ENCODE measurements around the gene RND1.
"Not testable (repeated sequence)": the region's sequence is repeated elsewhere in the genome, so short reads cannot be mapped to it uniquely, and the experiment has no call there.

The RND1 gene

GRCh38 chr12:48868451-48868850, 2.8 kb upstream of the RND1 start:
- Histone ChIP-seq H3K4me3 (ENCODE audit: low read depth, low read length) (no peak overlapping the region), H3K27me3 (ENCODE audit: control insufficient read depth, insufficient read depth, low read length) (no peaks in the 10 kb centered on the region), H3K36me3 (ENCODE audit: control insufficient read depth, insufficient read depth, low read length) (no peaks in the 10 kb centered on the region), H3K27ac (ENCODE audit: low read depth, low read length) (no peak overlapping the region), H3K9me3 (ENCODE audit: control insufficient read depth, insufficient read depth, low read length) (no peaks in the 10 kb centered on the region), H3K9ac (ENCODE audit: low read depth, low read length) (no peak overlapping the region), H3K4me1 (ENCODE audit: control insufficient read depth, insufficient read depth, low read length) (peaks cover 20% of the 10 kb centered on the region)

- Histone ChIP-seq H3K9ac (ENCODE audit: low read depth, low read length) (peak overlapping the region; percentile 4; the same call in 1 of the 2 replicates), H3K36me3 (ENCODE audit: control insufficient read depth, insufficient read depth, low read length) (peaks cover 17% of the 10 kb centered on the region), H3K4me1 (ENCODE audit: control insufficient read depth, insufficient read depth, low read length) (peaks cover 24% of the 10 kb centered on the region), H3K27me3 (ENCODE audit: control insufficient read depth, insufficient read depth, low read length) (no peaks in the 10 kb centered on the region), H3K27ac (ENCODE audit: low read depth, low read length) (peak overlapping the region; percentile 64), H3K9me3 (ENCODE audit: control insufficient read depth, insufficient read depth, low read length) (no peaks in the 10 kb centered on the region), H3K4me3 (ENCODE audit: low read depth, low read length) (peak overlapping the region; percentile 87)
Measured at GRCh38 chr12:48866052-48866711, 512 bp upstream of the RND1 start.

DNA sequence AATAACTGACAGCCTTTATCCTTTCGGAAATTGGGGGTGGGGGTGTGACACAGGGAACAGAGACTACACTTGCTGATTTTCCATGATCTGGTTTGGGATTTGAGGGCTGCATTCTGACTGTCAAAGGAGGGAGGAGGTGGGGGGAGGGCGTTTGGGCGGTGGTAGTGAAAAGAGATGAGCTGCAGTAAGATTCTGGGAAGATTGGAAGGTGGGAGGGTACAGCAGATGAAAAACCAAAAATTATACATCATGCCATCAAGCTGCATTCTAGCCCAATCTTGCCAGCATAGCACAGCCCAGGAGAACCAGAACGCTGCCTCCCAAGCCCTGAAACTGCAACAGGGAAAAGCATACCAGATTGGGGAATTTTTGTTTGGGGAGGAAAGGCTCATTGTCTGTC, 2.4 kb downstream of the RND1 start:
- Histone ChIP-seq H3K36me3 (ENCODE audit: control insufficient read depth, insufficient read depth, low read length) (peaks cover 38% of the 10 kb centered on the region), H3K27ac (ENCODE audit: low read depth, low read length) (no peak overlapping the region), H3K9ac (ENCODE audit: low read depth, low read length) (no peak overlapping the region), H3K9me3 (ENCODE audit: control insufficient read depth, insufficient read depth, low read length) (no peaks in the 10 kb centered on the region), H3K4me1 (ENCODE audit: control insufficient read depth, insufficient read depth, low read length) (peaks cover 24% of the 10 kb centered on the region), H3K4me3 (ENCODE audit: low read depth, low read length) (0 out of 2 replicates have a peak overlapping the region, but pooled peaks have one; percentile 87), H3K27me3 (ENCODE audit: control insufficient read depth, insufficient read depth, low read length) (no peaks in the 10 kb centered on the region)

- Histone ChIP-seq H3K9me3 (ENCODE audit: control insufficient read depth, insufficient read depth, low read length) (no peaks in the 10 kb centered on the region), H3K27me3 (ENCODE audit: control insufficient read depth, insufficient read depth, low read length) (no peaks in the 10 kb centered on the region), H3K4me1 (ENCODE audit: control insufficient read depth, insufficient read depth, low read length) (peaks cover 24% of the 10 kb centered on the region), H3K4me3 (ENCODE audit: low read depth, low read length) (0 out of 2 replicates have a peak overlapping the region, but pooled peaks have one; percentile 87), H3K27ac (ENCODE audit: low read depth, low read length) (no peak overlapping the region), H3K36me3 (ENCODE audit: control insufficient read depth, insufficient read depth, low read length) (peaks cover 43% of the 10 kb centered on the region), H3K9ac (ENCODE audit: low read depth, low read length) (no peak overlapping the region)
Measured at GRCh38 chr12:48862760-48863159, 2.9 kb downstream of the RND1 start.

- no peaks in the 10 kb centered on the region for H3K27me3 ChIP-seq (ENCODE audit: control insufficient read depth, insufficient read depth, low read length)
- no peak overlapping the region for H3K4me3 ChIP-seq (ENCODE audit: low read depth, low read length)
- H3K9me3 ChIP-seq (ENCODE audit: control insufficient read depth, insufficient read depth, low read length): no peaks in the 10 kb centered on the region
- H3K27ac ChIP-seq (ENCODE audit: low read depth, low read length): no peak overlapping the region
- no peak overlapping the region for H3K9ac ChIP-seq (ENCODE audit: low read depth, low read length)
- peaks cover 50% of the 10 kb centered on the region for H3K36me3 ChIP-seq (ENCODE audit: control insufficient read depth, insufficient read depth, low read length)
- H3K4me1 ChIP-seq (ENCODE audit: control insufficient read depth, insufficient read depth, low read length): peaks cover 22% of the 10 kb centered on the region
Measured at GRCh38 chr12:48861111-48861510, 4.6 kb downstream of the RND1 start.

DNA sequence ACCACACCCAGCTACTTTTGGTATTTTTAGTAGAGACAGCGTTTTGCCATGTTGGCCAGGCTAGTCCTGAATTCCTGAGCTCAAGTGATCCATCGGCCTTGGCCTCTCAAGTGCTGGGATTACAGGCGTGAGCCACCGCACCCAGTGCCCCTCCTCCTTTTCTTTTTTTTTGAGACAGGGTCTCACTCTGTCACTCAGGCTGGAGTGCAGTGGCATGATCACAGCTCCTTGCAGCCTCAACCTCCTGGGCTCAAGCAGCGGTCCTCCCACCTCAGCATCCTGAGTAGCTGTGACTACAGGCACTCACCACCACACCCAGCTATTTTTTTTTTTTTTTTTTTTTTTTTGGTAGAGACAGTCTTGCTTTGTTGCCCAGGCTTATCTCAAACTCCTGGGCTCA, 5.4 kb downstream of the RND1 start:
- H3K27ac ChIP-seq (ENCODE audit: low read depth, low read length); H3K9me3 ChIP-seq (ENCODE audit: control insufficient read depth, insufficient read depth, low read length); H3K27me3 ChIP-seq (ENCODE audit: control insufficient read depth, insufficient read depth, low read length); H3K9ac ChIP-seq (ENCODE audit: low read depth, low read length); H3K4me3 ChIP-seq (ENCODE audit: low read depth, low read length): not testable (repeated sequence)
- H3K36me3 ChIP-seq (ENCODE audit: control insufficient read depth, insufficient read depth, low read length): peaks cover 50% of the 10 kb centered on the region
- peaks cover 20% of the 10 kb centered on the region for H3K4me1 ChIP-seq (ENCODE audit: control insufficient read depth, insufficient read depth, low read length)

GRCh38 chr12:48859607-48860006, 6.1 kb downstream of the RND1 start:
- Histone ChIP-seq H3K4me3 (ENCODE audit: low read depth, low read length) (no peak overlapping the region), H3K9me3 (ENCODE audit: control insufficient read depth, insufficient read depth, low read length) (no peaks in the 10 kb centered on the region), H3K9ac (ENCODE audit: low read depth, low read length) (no peak overlapping the region), H3K27ac (ENCODE audit: low read depth, low read length) (no peak overlapping the region), H3K36me3 (ENCODE audit: control insufficient read depth, insufficient read depth, low read length) (peaks cover 50% of the 10 kb centered on the region), H3K27me3 (ENCODE audit: control insufficient read depth, insufficient read depth, low read length) (no peaks in the 10 kb centered on the region), H3K4me1 (ENCODE audit: control insufficient read depth, insufficient read depth, low read length) (peaks cover 14% of the 10 kb centered on the region)

DNA sequence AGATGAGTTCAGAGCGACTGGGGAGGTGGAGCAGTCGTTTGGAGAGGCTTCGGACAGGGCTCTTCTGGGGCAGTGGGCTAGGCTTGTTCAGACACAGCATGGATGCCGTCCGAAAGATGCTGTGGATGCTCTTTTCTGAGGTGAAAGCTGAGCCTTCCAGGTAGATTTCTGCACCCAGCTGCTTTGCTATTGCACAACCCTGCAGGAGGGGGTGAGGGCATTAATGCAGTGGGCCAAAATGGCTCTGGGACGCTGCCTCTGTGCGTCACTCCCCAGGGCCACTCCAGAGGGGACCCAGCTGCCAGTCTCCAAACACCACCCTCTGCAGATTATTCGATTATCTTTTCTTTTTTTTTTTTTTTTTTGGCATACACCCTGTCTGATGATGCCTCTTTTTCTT, 7.6 kb downstream of the RND1 start:
- peaks cover 5% of the 10 kb centered on the region for H3K4me1 ChIP-seq (ENCODE audit: control insufficient read depth, insufficient read depth, low read length)
- no peak overlapping the region for H3K4me3 ChIP-seq (ENCODE audit: low read depth, low read length)
- H3K27me3 ChIP-seq (ENCODE audit: control insufficient read depth, insufficient read depth, low read length): no peaks in the 10 kb centered on the region
- no peak overlapping the region for H3K9ac ChIP-seq (ENCODE audit: low read depth, low read length)
- H3K36me3 ChIP-seq (ENCODE audit: control insufficient read depth, insufficient read depth, low read length): peaks cover 50% of the 10 kb centered on the region
- H3K9me3 ChIP-seq (ENCODE audit: control insufficient read depth, insufficient read depth, low read length): no peaks in the 10 kb centered on the region
- H3K27ac ChIP-seq (ENCODE audit: low read depth, low read length): no peak overlapping the region

- no peak overlapping the region for H3K4me3 ChIP-seq (ENCODE audit: low read depth, low read length)
- H3K4me1 ChIP-seq (ENCODE audit: control insufficient read depth, insufficient read depth, low read length): peaks cover 7% of the 10 kb centered on the region
- H3K36me3 ChIP-seq (ENCODE audit: control insufficient read depth, insufficient read depth, low read length): peaks cover 45% of the 10 kb centered on the region
- H3K9me3 ChIP-seq (ENCODE audit: control insufficient read depth, insufficient read depth, low read length): no peaks in the 10 kb centered on the region
- H3K9ac ChIP-seq (ENCODE audit: low read depth, low read length): no peak overlapping the region
- no peak overlapping the region for H3K27ac ChIP-seq (ENCODE audit: low read depth, low read length)
- no peaks in the 10 kb centered on the region for H3K27me3 ChIP-seq (ENCODE audit: control insufficient read depth, insufficient read depth, low read length)
Measured at GRCh38 chr12:48857278-48857994, 8.2 kb downstream of the RND1 start.

DNA sequence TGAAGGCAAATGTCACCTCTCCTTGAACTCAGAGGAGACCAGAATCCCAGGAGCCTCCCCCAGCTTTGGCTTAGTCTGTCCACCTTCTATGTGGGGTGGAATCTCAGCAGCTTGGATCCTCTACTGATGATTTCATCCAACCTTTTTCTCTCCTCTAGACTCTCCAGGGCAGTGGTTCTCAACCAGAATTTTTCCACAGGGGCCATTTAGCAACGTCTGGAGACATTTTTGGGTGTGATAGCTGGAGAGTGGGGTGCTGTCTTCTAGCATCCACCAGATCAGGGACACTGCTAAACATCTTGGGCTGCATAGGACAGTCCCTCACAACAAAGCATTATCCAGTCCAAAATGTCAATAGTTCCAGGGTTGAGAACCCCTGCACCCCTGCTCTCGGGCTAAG, 9.3 kb downstream of the RND1 start:
- H3K27me3 ChIP-seq (ENCODE audit: control insufficient read depth, insufficient read depth, low read length): no peaks in the 10 kb centered on the region
- H3K9me3 ChIP-seq (ENCODE audit: control insufficient read depth, insufficient read depth, low read length): no peaks in the 10 kb centered on the region
- peaks cover 35% of the 10 kb centered on the region for H3K36me3 ChIP-seq (ENCODE audit: control insufficient read depth, insufficient read depth, low read length)
- H3K4me1 ChIP-seq (ENCODE audit: control insufficient read depth, insufficient read depth, low read length): peaks cover 10% of the 10 kb centered on the region
- no peak overlapping the region for H3K27ac ChIP-seq (ENCODE audit: low read depth, low read length)
- no peak overlapping the region for H3K9ac ChIP-seq (ENCODE audit: low read depth, low read length)
- no peak overlapping the region for H3K4me3 ChIP-seq (ENCODE audit: low read depth, low read length)

- Histone ChIP-seq H3K36me3 (ENCODE audit: control insufficient read depth, insufficient read depth, low read length) (peaks cover 26% of the 10 kb centered on the region), H3K4me1 (ENCODE audit: control insufficient read depth, insufficient read depth, low read length) (peaks cover 17% of the 10 kb centered on the region)
- H3K27me3 ChIP-seq (ENCODE audit: control insufficient read depth, insufficient read depth, low read length); H3K9me3 ChIP-seq (ENCODE audit: control insufficient read depth, insufficient read depth, low read length); H3K4me3 ChIP-seq (ENCODE audit: low read depth, low read length); H3K27ac ChIP-seq (ENCODE audit: low read depth, low read length); H3K9ac ChIP-seq (ENCODE audit: low read depth, low read length): not testable (repeated sequence)
Measured at GRCh38 chr12:48854932-48855331, 10.7 kb downstream of the RND1 start.

Measured in HUES48 (cell line).